ENCODE data around the gene SURF1.
A peak's percentile ranks its signal among the peaks of the same experiment; 100 is the strongest.

The SURF1 gene

DNA sequence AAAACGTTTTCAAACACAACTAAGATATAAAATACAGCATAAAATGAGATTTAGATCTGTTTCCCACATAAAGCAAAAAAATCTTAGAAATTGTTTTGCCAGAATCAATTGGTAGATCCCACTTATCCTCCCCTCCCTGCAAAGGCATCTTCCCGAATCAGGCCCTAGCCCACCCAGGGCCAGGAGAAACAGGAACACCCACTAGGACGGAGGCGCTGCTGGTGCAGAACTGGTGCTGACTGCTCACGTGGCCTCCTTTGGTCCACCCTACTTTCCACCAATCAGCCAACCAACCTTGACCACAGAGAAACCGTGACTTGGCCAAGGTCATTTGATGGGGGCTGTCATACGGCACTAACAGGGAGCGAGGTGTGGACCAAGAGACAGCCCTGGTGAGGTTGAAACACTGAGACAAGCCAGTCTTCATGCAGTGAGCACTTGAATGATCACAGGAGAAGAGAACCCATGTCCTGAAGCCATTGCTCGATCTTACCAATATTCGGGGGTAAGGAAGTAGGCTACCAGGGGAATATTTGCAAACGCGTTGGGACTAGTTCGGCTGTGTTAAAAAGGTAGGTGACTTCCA is 5.3 kb upstream of the SURF1 start:
- DNase-seq (ENCODE audit: low spot score): no peak

DNA sequence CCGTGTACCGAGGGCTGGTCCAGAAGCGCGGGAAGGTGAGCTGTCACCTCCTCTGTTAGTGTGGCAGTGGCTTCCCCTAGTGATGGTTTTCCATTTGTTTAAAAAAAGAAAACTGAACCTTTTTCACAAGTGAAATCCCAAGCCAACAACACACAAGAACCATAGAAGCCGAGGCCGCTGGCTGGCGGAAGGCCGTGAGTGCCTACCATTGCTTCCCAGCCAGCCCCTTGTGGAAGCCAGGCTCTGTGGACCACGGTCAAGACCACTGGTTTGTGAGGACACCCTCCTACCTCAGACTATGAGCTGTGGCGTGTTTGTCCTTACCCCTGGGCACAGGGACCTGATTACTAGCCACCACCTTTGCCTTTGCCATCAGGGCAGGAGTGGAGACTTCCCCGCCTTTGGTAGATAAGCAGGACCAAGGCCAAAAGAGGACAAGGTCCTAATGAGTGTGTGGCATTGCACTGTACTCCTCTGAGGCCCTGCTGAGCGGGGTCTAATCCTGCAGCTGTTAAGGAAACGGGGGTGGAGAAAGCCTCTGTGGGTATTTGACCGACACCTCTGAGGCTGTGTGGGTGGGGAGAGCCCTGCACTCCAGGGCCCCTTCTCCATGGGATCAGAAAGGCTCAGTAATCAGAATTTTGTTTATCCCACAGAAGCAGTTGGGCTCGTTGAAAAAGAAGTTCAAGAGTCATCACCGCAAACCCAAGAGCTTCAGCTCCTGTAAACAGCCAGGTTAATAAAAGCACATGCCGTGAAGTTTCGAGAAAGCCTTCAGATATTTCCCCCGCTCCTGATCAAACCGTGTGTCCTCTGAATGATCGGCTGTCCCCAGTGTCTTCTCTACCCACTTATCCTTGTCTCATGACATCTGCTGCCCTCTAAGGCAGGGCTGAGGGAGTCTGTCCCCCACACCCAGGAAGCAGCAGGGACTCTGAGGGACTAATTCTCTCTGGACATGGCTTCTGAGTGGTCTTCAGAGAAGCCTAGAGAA is 4.4 kb upstream of the SURF1 start:
- no peak for DNase-seq (ENCODE audit: low spot score)

DNA sequence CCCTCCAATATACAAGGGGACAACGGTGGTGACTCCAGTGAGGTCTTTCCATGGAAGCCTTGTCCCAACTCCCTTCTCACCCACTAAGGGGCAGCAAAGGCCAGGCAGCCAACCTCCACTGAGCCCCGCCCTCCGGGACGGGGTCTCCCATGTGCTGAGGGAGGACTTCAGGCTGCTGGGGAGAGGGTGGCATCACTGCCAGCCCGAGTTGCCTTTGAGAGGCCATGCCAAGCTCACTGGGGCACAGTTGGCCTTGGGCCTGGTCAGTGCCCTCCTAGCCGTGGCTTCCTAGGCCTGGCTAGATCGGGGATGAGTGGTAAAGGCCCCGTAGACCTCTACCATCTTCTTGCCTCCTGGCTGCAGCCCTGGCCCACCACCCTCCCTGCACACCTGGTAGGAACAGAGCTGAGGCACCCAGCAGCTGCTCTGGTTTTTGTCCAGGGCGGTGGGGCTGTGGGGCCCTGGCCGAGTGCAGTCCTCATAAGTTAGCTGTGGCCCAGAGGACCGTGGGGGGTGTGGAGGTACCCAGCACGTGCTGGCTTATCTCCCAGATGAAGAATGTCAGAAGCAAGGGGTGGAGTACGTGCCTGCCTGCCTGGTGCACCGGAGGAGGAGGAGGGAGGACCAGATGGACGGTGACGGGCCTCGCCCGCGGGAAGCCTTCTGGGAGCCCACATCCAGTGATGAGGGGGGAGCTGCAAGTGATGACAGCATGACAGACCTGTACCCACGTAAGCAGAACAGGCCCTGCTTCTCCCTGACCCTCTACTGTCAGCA is 3.3 kb upstream of the SURF1 start:
- DNase-seq (ENCODE audit: low spot score): peak; percentile 67

DNA sequence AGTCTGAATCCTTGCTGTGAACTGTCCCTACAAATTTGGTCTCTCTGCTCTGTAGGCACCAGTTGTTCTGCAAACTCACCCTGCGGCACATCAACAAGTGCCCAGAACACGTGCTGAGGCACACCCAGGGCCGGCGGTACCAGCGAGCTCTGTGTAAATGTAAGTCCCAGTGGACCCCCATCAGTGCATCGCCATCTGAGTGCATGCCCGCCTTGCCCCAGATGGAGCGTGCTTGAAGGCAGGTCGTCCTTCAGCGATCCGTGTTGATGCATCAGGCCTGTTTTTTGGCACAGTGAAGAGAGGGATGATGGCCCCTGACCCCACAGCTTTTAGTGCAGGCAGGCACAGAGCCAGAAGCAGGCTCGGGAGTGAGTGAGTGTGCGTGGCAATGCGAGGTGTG is 1.4 kb upstream of the SURF1 start:
- no peak for DNase-seq (ENCODE audit: low spot score)

DNA sequence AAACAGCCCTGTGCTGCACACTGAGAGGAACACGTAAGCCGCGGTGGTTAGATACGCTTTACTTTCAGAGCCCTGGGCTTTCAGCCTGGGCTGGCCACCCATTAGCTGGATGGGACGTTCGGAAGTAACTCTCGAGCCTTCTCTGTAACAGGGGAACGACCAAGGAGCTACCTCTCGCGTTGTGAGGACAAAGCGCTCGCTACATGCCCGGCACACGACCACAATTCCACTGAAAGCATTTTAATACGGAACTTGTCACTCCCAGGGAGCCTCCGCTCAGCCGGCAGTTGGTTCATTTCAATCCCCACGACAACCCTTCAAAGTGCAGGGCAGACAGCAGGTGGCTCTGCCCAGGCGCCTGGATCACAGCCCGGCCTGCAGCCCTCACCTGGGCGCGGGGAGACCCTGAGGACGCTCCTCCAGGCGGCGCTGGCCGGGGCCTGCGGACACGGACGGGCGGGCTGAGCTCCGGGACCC is 368 bp downstream of the SURF1 start:
- DNase-seq (ENCODE audit: low spot score): no peak

DNA sequence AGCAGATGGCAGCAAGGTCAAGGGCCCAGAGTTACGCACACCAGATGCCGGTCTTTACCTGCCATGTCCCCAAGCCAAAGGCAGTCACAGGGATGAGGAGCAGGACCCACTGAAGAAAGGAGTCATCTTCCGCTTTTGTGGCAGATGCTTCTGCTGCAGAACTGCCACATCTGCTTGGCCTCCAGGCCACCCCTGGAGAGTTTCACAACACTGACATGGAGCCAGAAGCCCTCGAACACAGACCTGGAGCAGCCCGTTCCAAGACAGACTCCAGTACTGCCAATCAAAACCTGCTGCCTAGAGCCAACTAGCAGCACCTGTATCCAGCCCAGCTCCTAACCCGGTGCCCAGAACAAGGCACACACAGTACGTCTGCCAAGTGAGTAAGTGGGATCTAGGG is 1.5 kb downstream of the SURF1 start:
- no peak for DNase-seq (ENCODE audit: low spot score)

DNA sequence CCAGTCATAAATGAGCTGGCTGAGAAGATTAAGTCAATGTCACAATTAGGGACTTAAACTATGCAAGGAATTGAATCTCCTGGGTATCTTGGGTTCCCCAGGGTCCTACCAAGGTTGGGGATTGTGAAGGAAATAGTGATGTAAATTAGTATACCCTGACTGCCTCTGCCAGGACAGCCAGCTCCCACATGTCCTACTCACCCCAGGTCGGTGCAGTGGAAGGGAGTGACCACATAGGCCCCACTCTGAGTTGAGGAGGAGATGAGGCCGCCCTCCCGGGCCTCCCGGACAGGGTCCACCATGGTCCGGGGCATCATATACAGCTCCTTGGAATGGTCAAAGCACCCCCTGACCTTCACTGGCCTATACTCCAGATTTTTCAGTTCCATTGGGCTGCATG is 2.7 kb downstream of the SURF1 start:
- no peak for DNase-seq (ENCODE audit: low spot score)

DNA sequence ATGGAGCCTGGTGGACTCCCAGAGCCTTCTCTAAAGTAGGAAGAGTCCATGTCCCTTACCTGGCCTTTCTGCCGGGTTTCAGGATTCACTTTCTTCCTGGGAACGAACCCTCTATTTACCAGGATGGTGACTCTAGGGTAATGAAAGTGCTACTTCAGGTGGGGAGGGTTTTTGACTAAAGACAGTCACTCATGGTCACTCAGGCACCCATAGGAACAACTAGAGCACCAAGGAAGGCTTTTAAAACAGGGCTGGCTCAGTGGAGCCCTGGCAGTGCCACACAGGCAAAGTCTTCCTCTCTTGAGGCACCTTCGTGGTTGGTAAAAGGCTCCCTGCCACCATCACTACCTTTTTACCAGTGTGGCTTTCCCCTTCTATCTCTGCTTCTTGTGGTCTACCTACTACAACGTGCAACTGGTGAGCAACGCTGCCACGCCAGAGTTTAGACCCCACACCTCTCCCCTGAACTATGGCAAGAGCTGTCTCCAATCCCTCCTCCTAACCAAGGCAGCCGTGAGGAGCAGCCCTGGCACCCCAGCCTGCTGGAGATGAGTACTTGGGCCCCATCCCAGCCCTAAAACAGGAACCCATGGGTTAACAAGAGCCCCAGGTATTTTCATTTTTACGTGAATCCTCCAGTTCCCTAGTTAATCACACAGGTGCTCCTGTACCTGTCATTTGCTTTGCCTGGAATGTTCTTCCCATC is 3.5 kb downstream of the SURF1 start:
- DNase-seq (ENCODE audit: low spot score): no peak

DNA sequence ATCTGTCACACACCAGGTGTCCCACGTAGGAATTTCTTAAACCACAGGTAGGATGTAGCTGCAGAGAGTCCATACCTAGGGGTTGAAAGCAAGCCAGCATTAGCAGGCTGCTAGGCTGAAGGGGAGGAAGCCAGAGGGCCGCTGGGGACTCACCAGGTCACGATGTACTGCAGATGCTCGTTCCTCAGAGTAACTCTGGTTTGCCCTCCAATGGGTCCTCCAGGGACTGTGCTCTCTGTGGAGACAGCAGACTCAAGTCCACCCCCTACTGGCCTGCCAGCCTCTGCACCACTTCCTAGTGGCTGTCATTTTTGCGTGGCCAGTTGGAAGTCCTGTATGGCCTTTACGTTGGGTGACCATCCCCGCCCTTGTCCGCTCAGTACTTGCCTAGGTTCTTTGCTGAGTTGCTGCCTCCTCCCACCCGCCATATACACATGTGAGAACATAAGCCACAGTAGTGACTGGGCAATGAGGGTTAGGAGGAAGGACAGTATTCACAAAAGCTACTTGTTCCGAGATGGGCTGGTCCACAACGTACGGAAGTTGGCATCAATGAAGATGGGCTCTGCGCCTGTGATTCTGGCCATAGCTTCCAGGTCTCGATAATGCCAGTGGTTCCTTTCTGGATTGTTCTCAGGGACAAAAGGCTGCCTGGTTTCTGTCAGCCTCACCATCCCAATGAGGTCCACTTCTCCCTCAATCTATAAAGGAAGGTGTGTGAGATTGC is 4.2 kb downstream of the SURF1 start:
- DNase-seq (ENCODE audit: low spot score): no peak

DNA sequence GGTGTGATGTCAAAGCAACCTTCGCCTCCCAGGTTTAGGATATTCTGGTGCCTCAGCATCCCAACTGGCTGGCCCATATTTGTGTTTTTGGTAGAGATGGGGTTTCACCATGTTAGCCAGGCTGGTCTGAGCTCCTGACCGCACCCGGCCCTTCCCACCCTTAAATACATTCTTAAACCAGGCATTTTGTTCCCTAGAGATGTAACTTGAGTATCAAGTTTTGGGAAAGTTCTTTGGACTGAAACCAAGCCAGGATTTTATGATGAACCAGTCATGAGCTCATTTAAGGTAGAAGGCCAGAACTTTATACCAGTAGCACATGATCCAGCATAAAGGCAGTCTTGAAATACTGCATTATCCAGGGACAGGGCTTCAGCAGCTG is 4.8 kb downstream of the SURF1 start:
- no peak for DNase-seq (ENCODE audit: low spot score)

DNA sequence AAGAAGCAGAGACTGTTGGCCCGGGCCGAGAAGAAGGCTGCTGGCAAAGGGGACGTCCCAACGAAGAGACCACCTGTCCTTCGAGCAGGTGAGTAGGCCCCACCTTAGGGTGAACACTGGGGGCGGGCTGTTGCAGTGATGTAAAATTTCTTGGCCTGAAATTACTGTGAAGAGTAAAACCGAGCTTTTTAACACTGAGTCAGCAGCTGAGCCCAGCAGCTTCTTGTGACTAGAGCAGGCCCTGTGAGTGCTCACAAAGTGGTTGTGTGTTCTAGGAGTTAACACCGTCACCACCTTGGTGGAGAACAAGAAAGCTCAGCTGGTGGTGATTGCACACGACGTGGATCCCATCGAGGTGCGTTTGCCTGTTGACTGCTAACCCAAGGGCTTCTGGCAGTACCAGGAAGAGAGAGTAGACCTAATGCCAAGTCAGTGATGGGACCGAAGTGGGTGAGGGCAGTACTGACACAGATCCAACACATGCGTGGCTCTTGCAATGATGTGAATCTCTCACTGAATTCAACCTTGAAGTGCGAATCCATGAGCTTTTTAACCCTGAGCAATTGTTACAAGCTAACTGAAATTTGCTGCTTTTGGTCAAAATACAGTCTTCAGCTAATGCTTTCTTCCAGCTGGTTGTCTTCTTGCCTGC is 6.2 kb downstream of the SURF1 start:
- no peak for DNase-seq (ENCODE audit: low spot score)

DNA sequence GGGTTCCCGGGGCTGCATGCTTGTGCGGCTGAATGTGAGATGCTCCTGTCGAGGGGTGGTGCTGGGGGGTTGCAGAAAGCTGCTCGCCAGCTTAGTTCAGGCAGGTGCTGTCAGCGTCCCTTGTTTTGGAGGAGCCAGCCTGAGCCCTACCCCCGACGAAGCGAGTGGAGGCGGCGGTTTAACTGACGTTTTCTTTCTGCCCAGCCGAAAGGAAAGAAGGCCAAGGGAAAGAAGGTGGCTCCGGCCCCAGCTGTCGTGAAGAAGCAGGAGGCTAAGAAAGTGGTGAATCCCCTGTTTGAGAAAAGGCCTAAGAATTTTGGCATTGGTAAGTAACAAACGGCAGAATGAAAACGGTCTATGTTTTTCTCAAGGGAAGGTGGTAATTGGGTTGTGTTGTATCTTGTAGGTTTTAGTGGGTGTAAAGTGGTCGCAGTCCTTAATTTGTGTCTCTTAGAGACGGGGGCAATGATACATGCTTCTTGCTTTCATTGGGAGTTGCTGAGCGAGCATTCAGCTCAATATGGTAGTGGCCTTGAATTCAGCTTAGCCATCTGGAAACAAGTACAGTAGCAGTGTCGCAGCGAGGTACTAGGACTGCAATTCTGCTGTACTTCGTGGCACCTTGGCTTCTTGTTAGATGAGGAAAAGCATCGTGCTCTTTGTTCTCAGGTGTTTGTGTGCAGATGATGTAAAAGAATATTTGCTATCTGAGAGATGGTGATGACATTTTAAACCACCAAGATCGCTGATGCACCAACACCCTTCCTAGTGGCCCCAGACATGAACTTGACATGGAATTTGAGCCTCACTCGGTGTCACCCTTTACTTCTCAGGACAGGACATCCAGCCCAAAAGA is 7.3 kb downstream of the SURF1 start:
- DNase-seq (ENCODE audit: low spot score): no peak

DNA sequence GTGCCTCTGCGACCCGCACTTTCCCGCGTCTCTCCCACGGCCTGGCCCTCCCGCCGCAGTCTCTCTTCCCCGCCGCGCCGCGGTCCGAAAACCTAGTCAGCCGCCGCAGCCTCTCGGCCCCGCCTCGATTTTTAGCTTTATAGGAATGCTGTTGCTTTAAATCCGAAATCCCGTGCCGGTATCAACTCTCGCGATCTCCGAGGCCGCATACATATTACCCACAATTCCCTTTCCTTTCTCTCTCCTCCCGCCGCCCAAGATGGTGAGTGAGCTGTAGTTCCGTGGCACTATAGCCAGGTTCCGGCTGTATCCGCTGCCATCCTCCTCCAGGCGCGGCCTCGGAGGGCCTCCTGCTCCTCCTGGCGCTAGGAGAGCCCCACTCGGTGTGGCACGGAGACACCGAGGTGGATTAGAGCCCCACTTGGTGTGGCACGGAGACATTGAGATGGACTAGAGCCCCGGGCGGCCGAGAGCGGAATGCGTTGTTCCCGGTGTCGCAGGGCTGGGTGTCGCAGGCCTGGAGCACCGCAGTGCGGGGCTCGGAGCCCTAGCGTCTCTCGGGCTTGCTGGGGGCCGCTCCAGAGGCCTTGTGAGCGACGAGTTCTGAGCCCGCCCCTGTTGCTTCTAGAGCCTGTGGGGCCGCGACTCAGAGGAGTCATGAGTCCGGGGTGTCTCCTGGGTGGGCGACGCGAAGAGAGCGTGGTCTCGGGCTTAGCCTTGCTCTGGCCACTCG is 8.1 kb downstream of the SURF1 start, which contains the start of the genes MED22 and RPL7A:
MED22 (minus strand) TSS at position 147 of the 733 bp plus-strand sequence. CDS start 1,469 bp downstream, outside the sequence.
RPL7A (plus strand) TSS at position 234 of the 733 bp plus-strand sequence; CDS start at position 260, 26 bp downstream.
- peak; percentile 89 for DNase-seq (ENCODE audit: low spot score)

DNA sequence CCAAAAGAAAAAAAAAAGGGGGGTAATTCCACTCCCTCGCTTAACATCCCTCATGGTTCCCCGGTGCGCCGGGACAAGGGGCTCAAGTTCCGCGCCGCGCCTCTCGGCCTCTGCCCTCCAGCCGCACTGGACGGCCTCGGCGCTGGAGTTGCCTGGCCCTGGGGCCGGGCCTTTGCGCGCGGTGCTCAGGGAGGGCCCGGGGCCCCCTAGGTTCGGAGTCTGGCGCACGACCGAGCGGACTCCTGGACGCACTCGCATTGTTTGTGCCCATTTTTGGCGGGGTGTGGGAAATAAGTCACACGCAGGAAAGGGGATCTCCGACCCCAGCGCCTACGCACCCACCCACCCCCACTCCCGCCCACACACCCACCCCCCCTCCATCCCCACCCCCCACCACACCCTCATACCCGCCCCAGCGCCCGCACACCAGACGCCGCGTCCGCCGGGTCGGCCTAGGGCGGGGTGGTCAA is 8.7 kb downstream of the SURF1 start:
- DNase-seq (ENCODE audit: low spot score): peak; percentile 75

DNA sequence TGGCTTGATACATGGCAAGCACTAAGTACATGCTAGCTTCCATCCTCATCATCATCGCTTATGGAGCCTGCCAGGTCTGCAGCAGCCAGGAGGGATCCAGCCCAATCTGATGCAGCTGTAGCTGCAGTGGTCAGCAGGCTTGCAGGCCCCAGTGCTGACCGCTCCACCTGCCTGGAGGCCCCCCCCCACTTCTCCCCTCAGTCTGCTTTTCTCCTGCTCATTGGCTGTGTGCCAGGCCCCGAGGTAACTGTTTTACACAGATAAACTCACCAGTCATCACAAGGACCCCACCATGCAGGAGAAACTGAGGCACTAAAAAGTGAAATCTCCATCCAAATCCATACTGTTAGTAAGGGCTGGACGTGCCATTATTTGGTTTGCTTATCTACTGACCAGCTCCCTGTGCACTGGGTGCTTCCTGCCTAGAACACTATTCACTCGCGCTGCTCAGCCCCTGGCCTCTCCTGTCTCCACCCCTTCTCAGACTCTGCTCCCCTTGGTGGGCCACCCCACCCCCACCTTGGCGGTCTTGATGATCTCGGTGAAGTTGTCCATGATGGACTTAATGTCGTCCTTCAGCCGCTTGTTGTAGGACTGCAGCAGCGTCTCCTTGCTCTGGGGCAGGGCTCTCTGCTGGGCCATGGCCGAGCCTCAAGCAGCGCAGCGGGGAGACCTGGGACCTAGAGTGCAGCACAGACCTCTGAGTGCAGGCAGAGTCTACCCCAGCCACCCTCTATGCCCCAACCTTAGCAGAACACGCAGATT is 10.1 kb downstream of the SURF1 start:
- no peak for DNase-seq (ENCODE audit: low spot score)

DNA sequence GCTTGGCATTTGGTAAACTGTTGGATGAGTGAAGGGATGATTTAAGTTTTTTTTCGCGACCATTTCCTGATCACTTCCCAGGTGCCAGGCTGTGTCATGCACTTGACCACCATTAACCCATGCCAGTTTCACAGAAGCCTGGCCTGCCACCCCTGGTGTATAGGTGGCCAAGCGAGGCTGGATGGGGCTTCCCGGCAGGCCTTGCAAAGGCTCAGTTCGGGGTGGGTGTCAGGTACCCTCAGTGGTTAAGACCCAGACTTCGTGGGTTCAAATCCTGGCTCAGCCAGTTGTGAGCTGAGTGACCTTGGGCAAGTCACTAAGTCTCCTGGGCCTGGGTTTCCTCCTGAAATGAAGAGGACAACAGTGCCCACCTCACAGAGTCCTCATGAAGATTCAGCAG is 10.7 kb downstream of the SURF1 start:
- DNase-seq (ENCODE audit: low spot score): no peak

DNA sequence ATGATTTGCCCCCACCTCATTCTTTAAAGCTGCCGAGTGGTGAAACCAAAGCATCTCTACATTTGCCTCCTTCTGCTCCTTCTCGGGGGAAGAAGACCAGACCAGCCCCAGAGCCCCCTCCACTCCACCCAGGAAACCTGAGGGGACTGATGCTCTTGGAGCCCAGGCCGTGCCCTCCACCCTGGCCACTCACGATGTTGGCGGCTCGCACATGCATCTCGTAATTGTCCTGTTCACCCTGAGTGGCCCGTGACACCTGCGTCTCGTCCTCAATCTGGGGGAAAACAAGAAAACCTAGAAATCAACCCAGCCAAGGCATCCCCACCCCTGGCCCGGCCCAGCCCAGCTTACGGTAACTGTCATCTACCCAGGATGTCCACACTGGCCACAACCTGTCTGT is 11.3 kb downstream of the SURF1 start:
- no peak for DNase-seq (ENCODE audit: low spot score)

DNA sequence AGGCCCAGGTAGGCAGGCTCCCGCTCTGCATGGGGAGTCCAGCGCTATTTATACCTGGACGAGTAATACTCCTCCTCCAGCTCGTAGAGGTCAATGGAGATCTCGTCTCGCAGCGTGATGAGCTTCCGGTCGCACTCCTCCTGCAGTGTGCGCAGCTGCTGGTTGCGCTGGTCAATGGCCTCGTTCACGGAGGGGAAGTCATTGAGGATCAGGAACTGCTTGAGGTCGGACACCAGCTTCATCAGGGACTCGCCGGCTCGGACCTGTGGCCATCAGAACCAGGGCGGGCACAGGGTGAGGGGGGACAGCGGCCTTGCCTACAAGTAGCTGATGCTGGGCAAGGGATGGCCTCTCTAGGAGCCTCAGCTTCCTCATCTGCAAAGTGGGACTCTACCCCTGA is 12.2 kb downstream of the SURF1 start:
- no peak for DNase-seq (ENCODE audit: low spot score)
